HCT116 (cell line): ENCODE measurements around the gene MAS1. TPM values are rescaled to one million over a fixed set of nuclear protein-coding genes. Genes with fewer than 3 reads are reported as not detected.

Source experiments
- ATAC-seq: fragments of 200-7000 bp; cut with Tn5 transposase; 2 replicates; pipeline ENCODE4 v1.9.1; 2020; ENCODE audit warnings: mild to moderate bottlenecking, moderate library complexity
- BruUV-seq: library from RNA; stranded (reverse); fragments of 400-500 nt; replicated peaks from 2 replicates; lab custom pipeline; 2021; lab: Mats Ljungman, UMichigan
- CTCF ChIA-PET: fragments of 300-600 bp; sonication (Branson Sonifier 250); formaldehyde crosslinking; loops from one replicate; lab custom pipeline; 2021; ENCODE audit warnings: antibody characterized with exemption; lab: Charles Lee
- POLR2A ChIA-PET: fragments of 300-600, 350-600 bp; sonication (Branson Sonifier 250); formaldehyde crosslinking; loops from one replicate; lab custom pipeline; 2021; ENCODE audit warnings: antibody characterized with exemption; lab: Charles Lee
- RAD21 ChIA-PET, 2 experiments: fragments of 300-600 bp; sonication (Branson Sonifier 250); formaldehyde crosslinking; loops; one replicate each; lab custom pipeline; 2023; ENCODE audit warnings: low total read pairs in 2 of 2; ENCODE audit not compliant: uncharacterized antibody in 2 of 2, unreplicated experiment in 2 of 2, low non-redundant PET in 1 of 2; lab: Charles Lee
- DNase-seq: peaks from one replicate; pipeline ENCODE4 v3.0.0-alpha.2; 2010; ENCODE audit warnings: low read depth, low spot score
- H2AFZ ChIP-seq: fragments of 200-600 bp; shearing (Covaris generic), sonication (generic); 2 replicates; pipeline ENCODE4 v1.6.1; 2017; ENCODE audit warnings: low read depth, mixed run types, mixed read lengths, antibody characterized with exemption, low read length; ENCODE audit not compliant: poor library complexity, severe bottlenecking
- H3K27ac ChIP-seq: 2 replicates; pipeline ENCODE4 v1.5.1; 2012; ENCODE audit warnings: low read depth, low read length
- H3K27me3 ChIP-seq: fragments of 200-600 bp; sonication (generic); 2 replicates; pipeline ENCODE4 v1.6.1; 2016; ENCODE audit warnings: mixed run types, low read length, mixed read lengths; ENCODE audit not compliant: insufficient read depth
- H3K36me3 ChIP-seq, 2 experiments: fragments of 200-500 bp in 1 of 2; fragments of 200-600 bp in 1 of 2; sonication (Bioruptor generic) in 1 of 2; sonication (generic) in 1 of 2; 2 replicates each; pipeline versions ENCODE4 v1.5.1 to v1.6.1; 2014 to 2016; ENCODE audit warnings: low read length in 2 of 2, inconsistent platforms in 1 of 2, mixed read lengths in 1 of 2, mixed run types in 1 of 2; ENCODE audit not compliant: insufficient read depth in 2 of 2, control insufficient read depth in 1 of 2
- H3K4me1 ChIP-seq, 2 experiments: fragments of 200-600 bp in 1 of 2; sonication (generic) in 1 of 2; 2 replicates each; pipeline versions ENCODE4 v1.5.1 to v1.6.1; 2012 to 2017; ENCODE audit warnings: low read length in 2 of 2, inconsistent platforms in 1 of 2, mild to moderate bottlenecking in 1 of 2, mixed read lengths in 1 of 2, mixed run types in 1 of 2, moderate library complexity in 1 of 2; ENCODE audit not compliant: insufficient read depth in 2 of 2, control insufficient read depth in 1 of 2
- H3K4me2 ChIP-seq: fragments of 200-600 bp; sonication (generic); 2 replicates; pipeline ENCODE4 v1.6.1; 2017; ENCODE audit warnings: mixed run types, low read length, mixed read lengths
- H3K4me3 ChIP-seq, 2 experiments: fragments of 200-600 bp in 1 of 2; sonication (generic) in 1 of 2; replicated peaks in 1 of 2; 2 replicates each; pipeline ENCODE4 v1.5.1; 2011 to 2016; ENCODE audit warnings: low read length in 2 of 2, control low read depth in 1 of 2, low read depth in 1 of 2, mild to moderate bottlenecking in 1 of 2, mixed read lengths in 1 of 2, mixed run types in 1 of 2
- H3K79me2 ChIP-seq: fragments of 200-600 bp; sonication (generic); 2 replicates; pipeline ENCODE4 v1.6.1; 2017; ENCODE audit warnings: mild to moderate bottlenecking, mixed run types, low read length, moderate library complexity, mixed read lengths; ENCODE audit not compliant: insufficient read depth
- H3K9ac ChIP-seq: fragments of 200-600 bp; sonication (generic); 2 replicates; pipeline ENCODE4 v1.6.1; 2016; ENCODE audit warnings: low read length, mixed read lengths
- H3K9me2 ChIP-seq: fragments of 200-600 bp; sonication (generic), shearing (Covaris generic); 2 replicates; pipeline ENCODE4 v1.6.1; 2017; ENCODE audit warnings: mixed run types, mild to moderate bottlenecking, moderate library complexity; ENCODE audit not compliant: insufficient read depth
- H3K9me3 ChIP-seq, 2 experiments: fragments of 200-500 bp in 1 of 2; fragments of 200-600 bp in 1 of 2; sonication (Bioruptor generic) in 1 of 2; sonication (generic) in 1 of 2; 2 replicates each; pipeline ENCODE4 v1.6.1; 2014 to 2017; ENCODE audit warnings: low read length in 2 of 2, mixed read lengths in 2 of 2, inconsistent platforms in 1 of 2, low read depth in 1 of 2, mild to moderate bottlenecking in 1 of 2, mixed run types in 1 of 2, moderate library complexity in 1 of 2; ENCODE audit not compliant: control insufficient read depth in 1 of 2, insufficient read depth in 1 of 2
- H4K20me1 ChIP-seq: fragments of 200-600 bp; sonication (generic), shearing (Covaris generic); 2 replicates; pipeline ENCODE4 v1.6.1; 2017; ENCODE audit warnings: mixed run types, mild to moderate bottlenecking, moderate library complexity; ENCODE audit not compliant: insufficient read depth
- ATF3 ChIP-seq: IDR thresholded peaks from 2 replicates; pipeline ENCODE4 v1.6.1; 2012
- CBX3 ChIP-seq: IDR thresholded peaks from 2 replicates; pipeline ENCODE4 v1.6.1; 2012; ENCODE audit warnings: low read depth
- CEBPB ChIP-seq: IDR thresholded peaks from 2 replicates; pipeline ENCODE4 v1.6.1; 2012; ENCODE audit warnings: low read depth
- CTCF ChIP-seq, 3 experiments: fragments of 200-600 bp in 1 of 3; sonication (generic) in 1 of 3; IDR thresholded peaks in 2 of 3; conservative IDR thresholded peaks in 1 of 3; 2 replicates each; pipeline ENCODE4 v1.5.1; 2012 to 2017; ENCODE audit warnings: low read depth in 2 of 3, low read length in 2 of 3, antibody characterized with exemption in 1 of 3, borderline replicate concordance in 1 of 3, control low read depth in 1 of 3, mild to moderate bottlenecking in 1 of 3, mixed read lengths in 1 of 3, mixed run types in 1 of 3, moderate library complexity in 1 of 3; ENCODE audit not compliant: insufficient read depth in 1 of 3
- EGR1 ChIP-seq: IDR thresholded peaks from 2 replicates; pipeline ENCODE4 v1.6.1; 2012; ENCODE audit warnings: low read depth
- ELF1 ChIP-seq: IDR thresholded peaks from 2 replicates; pipeline ENCODE4 v1.6.1; 2012; ENCODE audit warnings: low read depth, borderline replicate concordance
- EZH2 ChIP-seq: fragments of 200-600 bp; sonication (generic); IDR thresholded peaks from 2 replicates; pipeline ENCODE4 v1.6.1; 2017; ENCODE audit warnings: antibody characterized with exemption, mixed run types
- EZH2phosphoT487 ChIP-seq: fragments of 200-600 bp; IDR thresholded peaks from 2 replicates; pipeline ENCODE4 v1.6.1; 2018; ENCODE audit warnings: antibody characterized with exemption, borderline replicate concordance
- JUND ChIP-seq: IDR thresholded peaks from 2 replicates; pipeline ENCODE4 v1.6.1; 2012
- MAX ChIP-seq: IDR thresholded peaks from 2 replicates; pipeline ENCODE4 v1.6.1; 2012
- POLR2AphosphoS5 ChIP-seq: IDR thresholded peaks from 2 replicates; pipeline ENCODE4 v1.6.1; 2011; ENCODE audit warnings: mild to moderate bottlenecking, low read depth, low read length, moderate library complexity
- REST ChIP-seq: IDR thresholded peaks from 2 replicates; pipeline ENCODE4 v1.6.1; 2012; ENCODE audit warnings: low read depth
- TCF7L2 ChIP-seq: IDR thresholded peaks from 2 replicates; pipeline ENCODE4 v1.7.0; 2011; ENCODE audit warnings: borderline replicate concordance, inconsistent platforms; ENCODE audit not compliant: insufficient read depth, insufficient read length; ENCODE audit errors: extremely low read depth
- YY1 ChIP-seq: IDR thresholded peaks from 2 replicates; pipeline ENCODE4 v1.6.1; 2011; ENCODE audit warnings: low read length, low read depth, moderate library complexity, mild to moderate bottlenecking; ENCODE audit not compliant: insufficient replicate concordance; ENCODE audit errors: extremely low read depth
- ZFX ChIP-seq: fragments of 450-650 bp; IDR thresholded peaks from 2 replicates; pipeline ENCODE4 v1.6.1; 2017
- intact Hi-C: fragments of 100-400 bp; cut with micrococcal nuclease; formaldehyde crosslinking; loops from 2 replicates; pipeline ENCODE4 v1.10.0; 2022
- total RNA-seq: library from RNA; stranded (reverse); gene quantifications from one replicate; pipeline ENCODE4 v1.2.1, GENCODE V29; 2021; ENCODE audit not compliant: unreplicated experiment

MAS1 gene
- total RNA-seq, 1 experiment from 2014 or later: not detected

- Histone ChIP-seq H3K4me3 (no peak overlapping the region), H3K9me2 (no peaks in the 10 kb centered on the region), H3K27ac (no peak overlapping the region), H3K27me3 (peaks cover 3% of the 10 kb centered on the region; the same call in 1 of the 2 replicates), H4K20me1 (no peaks in the 10 kb centered on the region), H3K9me3 (no peaks in the 10 kb centered on the region), H3K79me2 (no peaks in the 10 kb centered on the region), H2AFZ (no peak overlapping the region), H3K36me3 (no peaks in the 10 kb centered on the region), H3K9ac (no peak overlapping the region), H3K4me2 (no peak overlapping the region), H3K4me1 (no peaks in the 10 kb centered on the region)
- POLR2A ChIA-PET: no interaction called here
- TF ChIP-seq MAX (no peak), TCF7L2 (no peak), EZH2phosphoT487 (no peak), CTCF (IDR thresholded peaks at IDR 0.05 in 2 of 3, conservative IDR thresholded peaks at IDR 0.05 in 1 of 3; ENCODE audit: borderline replicate concordance in 1 of 3, insufficient read depth in 1 of 3, low read depth in 2 of 3, low read length in 2 of 3) (no peak), POLR2AphosphoS5 (no peak), CBX3 (no peak), JUND (no peak), YY1 (no peak), ZFX (no peak), CEBPB (no peak), EZH2 (no peak), EGR1 (no peak), REST (no peak), ELF1 (no peak), ATF3 (no peak)
- BruUV-seq: no TSS peak
- ATAC-seq: no peak
- RAD21 ChIA-PET: no interaction called here
- intact Hi-C loops: no loop called here
- DNase-seq: no peak
- CTCF ChIA-PET: interaction anchor here (0.5 kb wide), 1 partner anchor 238 kb away, joined by 3 read pairs; no protein-coding TSS in a partner anchor
These were observed 35.9 kb downstream of the MAS1 start for GRCh38 chr6:159926542-159927203.
